Measurements from ENCODE around the gene SPAG5. TPM values are rescaled to one million over a fixed set of nuclear protein-coding genes. Genes with fewer than 3 reads are reported as not detected.

SPAG5 gene
- total and polyA plus RNA-seq, 10 of the 15 experiments (the other 5 are each of a cell fraction or from before 2014, with no cell fraction given): 73.5 to 171 (median 106) TPM

- Histone ChIP-seq H3K27me3 (replicated peaks in 1 of 2; ENCODE audit: control insufficient read depth in 2 of 2, insufficient read depth in 2 of 2, low read length in 1 of 2) (no peaks in the 10 kb centered on the region), H3K9ac (ENCODE audit: control insufficient read depth, insufficient read depth, low read length) (peak overlapping the region; percentile 73), H4K20me1 (ENCODE audit: control insufficient read depth, insufficient read depth) (no peaks in the 10 kb centered on the region; the same call in 1 of the 2 replicates), H3K9me3 (replicated peaks; ENCODE audit: control insufficient read depth, insufficient read depth, low read length) (no peaks in the 10 kb centered on the region), H2AFZ (ENCODE audit: control insufficient read depth, low read depth, low read length) (peak overlapping the region; percentile 70; the same call in 1 of the 2 replicates), H3K4me2 (ENCODE audit: control insufficient read depth, insufficient read depth) (peak overlapping the region; percentile 77), H3K4me3 (peak overlapping the region; percentile 73), H3K36me3 (ENCODE audit: control insufficient read depth in 2 of 2, insufficient read depth in 2 of 2, low read length in 1 of 2) (peaks cover 8 to 22% of the 10 kb centered on the region in 2 experiments), H3K27ac (ENCODE audit: control insufficient read depth, insufficient read depth) (peak overlapping the region; percentile 85), H3K79me2 (ENCODE audit: control insufficient read depth, insufficient read depth, low read length) (peaks cover 33% of the 10 kb centered on the region), H3K4me1 (ENCODE audit: control insufficient read depth, insufficient read depth, low read length) (peaks cover 14% of the 10 kb centered on the region)
- FAIRE-seq: peak; percentile 65
- ATAC-seq: no peak
- no peak for DNase-seq (ENCODE audit: low read depth, low spot score)
- in situ Hi-C loops (cut with MboI): no loop called here
- SMC1A ChIA-PET (ENCODE audit: uncharacterized antibody, unreplicated experiment): interaction anchor here (1.0 to 4.2 kb wide), 5 partner anchors 12 to 81 kb away, joined by 3 to 22 read pairs (median 7); partner anchors contain the start of genes RPL23A, SDF2, SUPT6H and TLCD1
- RAD21 ChIA-PET (ENCODE audit: unreplicated experiment): interaction anchor here (0.6 to 2.9 kb wide), 13 partner anchors 16 to 472 kb away, joined by 3 to 22 read pairs (median 5); partner anchors contain the start of genes ALDOC, IFT20, PIGS and PROCA1
- CTCF ChIA-PET: interaction anchor here (0.6 to 7.5 kb wide), 12 partner anchors 16 to 271 kb away, joined by 3 to 84 read pairs (median 11); partner anchors contain the start of genes ALDOC, NEK8, PROCA1 and RPL23A
- TF ChIP-seq, protein P1, sequence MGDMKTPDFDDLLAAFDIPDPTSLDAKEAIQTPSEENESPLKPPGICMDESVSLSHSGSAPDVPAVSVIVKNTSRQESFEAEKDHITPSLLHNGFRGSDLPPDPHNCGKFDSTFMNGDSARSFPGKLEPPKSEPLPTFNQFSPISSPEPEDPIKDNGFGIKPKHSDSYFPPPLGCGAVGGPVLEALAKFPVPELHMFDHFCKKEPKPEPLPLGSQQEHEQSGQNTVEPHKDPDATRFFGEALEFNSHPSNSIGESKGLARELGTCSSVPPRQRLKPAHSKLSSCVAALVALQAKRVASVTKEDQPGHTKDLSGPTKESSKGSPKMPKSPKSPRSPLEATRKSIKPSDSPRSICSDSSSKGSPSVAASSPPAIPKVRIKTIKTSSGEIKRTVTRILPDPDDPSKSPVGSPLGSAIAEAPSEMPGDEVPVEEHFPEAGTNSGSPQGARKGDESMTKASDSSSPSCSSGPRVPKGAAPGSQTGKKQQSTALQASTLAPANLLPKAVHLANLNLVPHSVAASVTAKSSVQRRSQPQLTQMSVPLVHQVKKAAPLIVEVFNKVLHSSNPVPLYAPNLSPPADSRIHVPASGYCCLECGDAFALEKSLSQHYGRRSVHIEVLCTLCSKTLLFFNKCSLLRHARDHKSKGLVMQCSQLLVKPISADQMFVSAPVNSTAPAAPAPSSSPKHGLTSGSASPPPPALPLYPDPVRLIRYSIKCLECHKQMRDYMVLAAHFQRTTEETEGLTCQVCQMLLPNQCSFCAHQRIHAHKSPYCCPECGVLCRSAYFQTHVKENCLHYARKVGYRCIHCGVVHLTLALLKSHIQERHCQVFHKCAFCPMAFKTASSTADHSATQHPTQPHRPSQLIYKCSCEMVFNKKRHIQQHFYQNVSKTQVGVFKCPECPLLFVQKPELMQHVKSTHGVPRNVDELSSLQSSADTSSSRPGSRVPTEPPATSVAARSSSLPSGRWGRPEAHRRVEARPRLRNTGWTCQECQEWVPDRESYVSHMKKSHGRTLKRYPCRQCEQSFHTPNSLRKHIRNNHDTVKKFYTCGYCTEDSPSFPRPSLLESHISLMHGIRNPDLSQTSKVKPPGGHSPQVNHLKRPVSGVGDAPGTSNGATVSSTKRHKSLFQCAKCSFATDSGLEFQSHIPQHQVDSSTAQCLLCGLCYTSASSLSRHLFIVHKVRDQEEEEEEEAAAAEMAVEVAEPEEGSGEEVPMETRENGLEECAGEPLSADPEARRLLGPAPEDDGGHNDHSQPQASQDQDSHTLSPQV (IDR thresholded peaks at IDR 0.05): no peak
- peak; percentile 1 for TF ChIP-seq KLF5 (IDR thresholded peaks at IDR 0.05; ENCODE audit: partially characterized antibody)
- TF ChIP-seq MEF2B (IDR thresholded peaks at IDR 0.05; ENCODE audit: partially characterized antibody, poor library complexity, severe bottlenecking): peak; percentile 5
- TF ChIP-seq, protein P2, sequence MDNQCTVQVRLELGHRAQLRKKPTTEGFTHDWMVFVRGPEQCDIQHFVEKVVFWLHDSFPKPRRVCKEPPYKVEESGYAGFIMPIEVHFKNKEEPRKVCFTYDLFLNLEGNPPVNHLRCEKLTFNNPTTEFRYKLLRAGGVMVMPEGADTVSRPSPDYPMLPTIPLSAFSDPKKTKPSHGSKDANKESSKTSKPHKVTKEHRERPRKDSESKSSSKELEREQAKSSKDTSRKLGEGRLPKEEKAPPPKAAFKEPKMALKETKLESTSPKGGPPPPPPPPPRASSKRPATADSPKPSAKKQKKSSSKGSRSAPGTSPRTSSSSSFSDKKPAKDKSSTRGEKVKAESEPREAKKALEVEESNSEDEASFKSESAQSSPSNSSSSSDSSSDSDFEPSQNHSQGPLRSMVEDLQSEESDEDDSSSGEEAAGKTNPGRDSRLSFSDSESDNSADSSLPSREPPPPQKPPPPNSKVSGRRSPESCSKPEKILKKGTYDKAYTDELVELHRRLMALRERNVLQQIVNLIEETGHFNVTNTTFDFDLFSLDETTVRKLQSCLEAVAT (IDR thresholded peaks at IDR 0.05): peak; percentile 51; the same call in 1 of the 2 replicates
- TF ChIP-seq PAX8 (IDR thresholded peaks at IDR 0.05): 0 out of 2 replicates have a peak, but pooled peaks have one; percentile 21
- TF ChIP-seq MTA3 (IDR thresholded peaks at IDR 0.05; ENCODE audit: borderline replicate concordance, low read length): peak; percentile 56; the same call in 1 of the 2 replicates
- TSS peak; percentile 99 for BruUV-seq (replicated peaks)
- intact Hi-C loops (cut with micrococcal nuclease; ENCODE audit: unreplicated experiment): loop anchor here (2.0 kb wide), 1 partner anchor 47 kb away; the partner anchor contains the start of gene SPAG5
- 2% methylated on average over 8 of the region's 8 CpGs for WGBS (ENCODE audit: insufficient coverage, insufficient replicate concordance, low lambda C conversion rate, missing lambda C conversion rate)
- POLR2A ChIA-PET: interaction anchor here (0.5 to 5.4 kb wide), 19 partner anchors 14 to 304 kb away, joined by 3 to 46 read pairs (median 6); partner anchors contain the start of genes ALDOC, PIGS, PROCA1 and RPL23A
These were observed 46.7 kb upstream of the SPAG5 start for GRCh38 chr17:28645576-28645939.

All from GM12878 (cell line).